ENCODE data around the gene ADAT3.

Gene ADAT3

GRCh38 chr19:1862424-1863327, 42.5 kb upstream of the ADAT3 start (continued):
- 0 out of 2 replicates have a peak, but pooled peaks have one; percentile 27 for TF ChIP-seq BCL11A (tag by site-specific recombination; IDR thresholded peaks at IDR 0.05; ENCODE audit: low read depth)
- no peak for TF ChIP-seq SCRT1 (tag by site-specific recombination; IDR thresholded peaks at IDR 0.05; ENCODE audit: borderline replicate concordance)
- peak; percentile 48; the same call in 1 of the 2 replicates for TF ChIP-seq SP3 (tag by site-specific recombination; IDR thresholded peaks at IDR 0.05)
- TF ChIP-seq ZNF19 (tag by site-specific recombination; IDR thresholded peaks at IDR 0.05; ENCODE audit: low read depth), result no peak
- no peak for TF ChIP-seq AEBP2 (tag by site-specific recombination; IDR thresholded peaks at IDR 0.05; ENCODE audit: borderline replicate concordance)
- TF ChIP-seq ZNF362 (tag by site-specific recombination; IDR thresholded peaks at IDR 0.05), result no peak
- TF ChIP-seq ZNF133 (tag by site-specific recombination; IDR thresholded peaks at IDR 0.05), result no peak
- TF ChIP-seq ZNF140 (tag by site-specific recombination; IDR thresholded peaks at IDR 0.05), result no peak
- TF ChIP-seq ZNF324 (tag by site-specific recombination; IDR thresholded peaks at IDR 0.05), result no peak
- TF ChIP-seq ZNF169 (tag by site-specific recombination; IDR thresholded peaks at IDR 0.05), result no peak
- TF ChIP-seq ZNF473 (tag by site-specific recombination; IDR thresholded peaks at IDR 0.05), result no peak
- TF ChIP-seq ZNF701 (tag by site-specific recombination; IDR thresholded peaks at IDR 0.05), result no peak
- TF ChIP-seq ZNF529 (tag by site-specific recombination; IDR thresholded peaks at IDR 0.05; ENCODE audit: insufficient replicate concordance), result no peak
- no peak for TF ChIP-seq IKZF3 (tag by site-specific recombination; IDR thresholded peaks at IDR 0.05)
- TF ChIP-seq ZNF155 (tag by site-specific recombination; IDR thresholded peaks at IDR 0.05), result no peak
- TF ChIP-seq ZNF248 (tag by site-specific recombination; IDR thresholded peaks at IDR 0.05), result no peak
- TF ChIP-seq ZNF280D (tag by site-specific recombination; IDR thresholded peaks at IDR 0.05), result no peak
- no peak for TF ChIP-seq SALL2 (tag by site-specific recombination; IDR thresholded peaks at IDR 0.05; ENCODE audit: borderline replicate concordance)
- TF ChIP-seq ZNF664 (tag by site-specific recombination; IDR thresholded peaks at IDR 0.05), result no peak
- no peak for TF ChIP-seq ZNF404 (tag by site-specific recombination; IDR thresholded peaks at IDR 0.05)
- peak; percentile 75 for TF ChIP-seq KLF8 (tag by site-specific recombination; IDR thresholded peaks at IDR 0.05)
- no peak for TF ChIP-seq ZNF776 (tag by site-specific recombination; IDR thresholded peaks at IDR 0.05; ENCODE audit: borderline replicate concordance)
- TF ChIP-seq ZNF621 (tag by site-specific recombination; IDR thresholded peaks at IDR 0.05), result no peak
- TF ChIP-seq ZBTB48 (tag by site-specific recombination; IDR thresholded peaks at IDR 0.05), result no peak
- TF ChIP-seq SP2 (tag by site-specific recombination; IDR thresholded peaks at IDR 0.05), result peak; percentile 41; the same call in 1 of the 2 replicates
- peak; percentile 63 for TF ChIP-seq ZBTB26 (tag by site-specific recombination; optimal IDR thresholded peaks at IDR 0.05)
- TF ChIP-seq HIC1 (tag by site-specific recombination; IDR thresholded peaks at IDR 0.05), result no peak
- TF ChIP-seq MEIS1 (CRISPR knock-in tag; IDR thresholded peaks at IDR 0.05; ENCODE audit: borderline replicate concordance), result no peak
- TF ChIP-seq ZNF157 (tag by site-specific recombination; IDR thresholded peaks at IDR 0.05), result no peak
